ENCODE measurements around the gene PDE11A.
"Not testable (repeated sequence)": the region's sequence is repeated elsewhere in the genome, so short reads cannot be mapped to it uniquely, and the experiment has no call there.

The PDE11A gene

GRCh38 chr2:178008636-178009289 is 63.8 kb downstream of the PDE11A start:
- DNase-seq (ENCODE audit: low read depth in 2 of 2), result no peak

DNA sequence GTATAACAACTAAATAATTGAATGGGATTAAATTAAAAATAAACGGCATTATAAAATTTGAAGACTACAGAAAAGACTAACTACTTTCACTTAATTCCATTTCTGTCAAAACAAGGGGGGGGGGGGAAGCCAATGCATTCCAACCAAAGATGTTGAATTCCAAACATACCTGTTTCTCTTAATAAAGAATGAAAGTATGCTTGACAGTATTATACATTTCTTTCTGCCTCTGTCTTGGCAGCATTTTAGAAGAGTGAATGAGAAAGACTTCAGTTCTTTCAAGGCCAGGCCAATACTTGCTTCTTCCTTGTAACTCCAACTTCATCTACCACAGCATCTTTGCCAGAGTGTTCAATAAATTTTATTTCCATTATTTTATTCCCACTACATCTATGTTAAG is 65.9 kb downstream of the PDE11A start:
- no peak for DNase-seq (ENCODE audit: low read depth in 2 of 2)

DNA sequence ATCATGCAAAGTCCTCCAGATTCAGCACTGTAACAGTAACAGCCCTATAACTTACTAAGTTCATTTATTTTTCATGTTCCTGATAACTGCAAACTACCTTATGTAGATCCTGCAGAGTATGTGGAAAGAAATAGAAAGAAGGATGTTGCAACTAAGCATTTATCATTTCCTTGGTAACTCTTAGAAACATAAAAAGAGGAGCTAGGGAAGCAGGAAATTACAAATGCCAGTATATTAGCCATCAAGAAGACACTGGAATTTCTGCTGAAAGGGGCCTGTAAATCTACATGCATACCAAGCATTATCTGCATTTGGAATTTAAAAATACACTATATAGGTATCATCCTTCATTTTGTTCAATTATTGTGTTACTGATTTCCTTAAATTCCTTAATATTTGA is 66.8 kb downstream of the PDE11A start:
- DNase-seq (ENCODE audit: low read depth in 2 of 2), result no peak

DNA sequence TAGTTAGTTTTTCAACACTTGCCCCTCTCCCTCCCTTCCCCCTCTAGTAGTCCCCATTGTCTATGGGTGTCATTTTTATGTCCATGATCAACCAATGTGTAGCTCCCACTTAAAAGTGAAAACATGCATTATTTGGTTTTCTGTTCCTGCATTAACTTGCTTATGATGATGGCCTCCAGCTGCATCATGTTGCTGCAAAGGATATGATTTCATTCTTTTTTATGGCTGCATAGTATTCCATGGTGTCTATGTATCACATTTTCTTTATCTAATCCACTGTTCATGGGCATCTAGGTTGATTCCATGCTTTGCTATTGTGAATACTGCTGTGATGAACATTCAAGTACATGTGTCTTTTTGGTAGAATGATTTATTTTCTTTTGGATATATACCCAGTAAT is 70.5 kb downstream of the PDE11A start:
- DNase-seq (ENCODE audit: low read depth in 2 of 2), result no peak

DNA sequence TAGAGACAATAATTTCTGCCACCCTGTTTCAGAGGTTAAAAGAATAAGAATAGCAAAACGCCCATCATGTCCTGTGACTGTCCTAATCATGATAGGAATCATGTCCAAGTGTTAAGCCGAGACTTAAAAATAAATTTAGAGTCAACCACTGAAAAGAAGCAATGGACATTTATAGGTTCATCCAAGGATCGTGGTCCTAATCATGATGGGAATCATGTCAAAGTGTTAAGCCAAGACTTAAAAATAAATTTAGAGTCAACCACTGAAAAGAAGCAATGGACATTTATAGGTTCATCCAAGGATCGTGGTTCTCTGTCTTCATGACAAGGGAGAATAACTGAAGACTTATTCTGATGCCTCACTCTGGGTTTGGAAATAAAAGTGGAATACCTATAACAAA is 73.6 kb downstream of the PDE11A start:
- no peak for DNase-seq (ENCODE audit: low read depth in 2 of 2)

- no peak for DNase-seq (ENCODE audit: low read depth in 2 of 2)
Measured at GRCh38 chr2:177998006-177998405, 74.6 kb downstream of the PDE11A start.

- DNase-seq (ENCODE audit: low read depth in 2 of 2), result no peak
Measured at GRCh38 chr2:177992992-177993391, 79.6 kb downstream of the PDE11A start.

GRCh38 chr2:177989029-177989885 is 83.3 kb downstream of the PDE11A start:
- DNase-seq (ENCODE audit: low read depth in 2 of 2), result no peak

GRCh38 chr2:177984749-177985148 is 87.8 kb downstream of the PDE11A start:
- no peak for DNase-seq (ENCODE audit: low read depth in 2 of 2)

DNA sequence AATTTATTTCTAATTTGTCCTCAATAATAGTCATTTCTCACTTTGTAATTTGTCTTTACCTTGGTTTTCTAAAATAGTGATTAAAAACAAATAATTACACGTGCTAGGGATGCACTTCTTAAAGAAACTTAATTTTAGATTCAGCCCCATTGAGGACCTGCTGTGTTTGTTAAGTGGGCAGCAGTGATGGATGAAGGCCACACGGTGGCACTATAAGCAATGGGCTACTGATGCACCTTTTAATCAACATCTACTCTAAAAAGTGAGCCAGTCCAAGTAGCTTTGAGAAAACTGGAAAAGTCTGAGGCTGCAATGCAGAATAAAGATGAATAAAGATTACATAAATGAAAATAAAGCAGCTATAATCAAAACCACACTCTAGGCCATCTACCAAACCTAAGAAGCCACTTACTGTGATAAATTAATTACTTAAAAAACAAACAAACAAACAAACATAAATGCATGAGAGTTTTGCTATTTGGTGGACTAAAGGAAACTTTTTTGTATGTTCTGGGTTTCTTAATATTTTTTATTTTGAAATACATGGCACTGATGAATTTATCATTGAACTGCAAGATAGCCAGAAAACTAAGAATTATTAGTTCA is 89.3 kb downstream of the PDE11A start:
- DNase-seq (ENCODE audit: low read depth in 2 of 2), result no peak

GRCh38 chr2:177972782-177973181 is 99.8 kb downstream of the PDE11A start:
- DNase-seq (ENCODE audit: low read depth in 2 of 2), result no peak

GRCh38 chr2:177972123-177972522 is 100.5 kb downstream of the PDE11A start:
- DNase-seq (ENCODE audit: low read depth in 2 of 2), result no peak

DNA sequence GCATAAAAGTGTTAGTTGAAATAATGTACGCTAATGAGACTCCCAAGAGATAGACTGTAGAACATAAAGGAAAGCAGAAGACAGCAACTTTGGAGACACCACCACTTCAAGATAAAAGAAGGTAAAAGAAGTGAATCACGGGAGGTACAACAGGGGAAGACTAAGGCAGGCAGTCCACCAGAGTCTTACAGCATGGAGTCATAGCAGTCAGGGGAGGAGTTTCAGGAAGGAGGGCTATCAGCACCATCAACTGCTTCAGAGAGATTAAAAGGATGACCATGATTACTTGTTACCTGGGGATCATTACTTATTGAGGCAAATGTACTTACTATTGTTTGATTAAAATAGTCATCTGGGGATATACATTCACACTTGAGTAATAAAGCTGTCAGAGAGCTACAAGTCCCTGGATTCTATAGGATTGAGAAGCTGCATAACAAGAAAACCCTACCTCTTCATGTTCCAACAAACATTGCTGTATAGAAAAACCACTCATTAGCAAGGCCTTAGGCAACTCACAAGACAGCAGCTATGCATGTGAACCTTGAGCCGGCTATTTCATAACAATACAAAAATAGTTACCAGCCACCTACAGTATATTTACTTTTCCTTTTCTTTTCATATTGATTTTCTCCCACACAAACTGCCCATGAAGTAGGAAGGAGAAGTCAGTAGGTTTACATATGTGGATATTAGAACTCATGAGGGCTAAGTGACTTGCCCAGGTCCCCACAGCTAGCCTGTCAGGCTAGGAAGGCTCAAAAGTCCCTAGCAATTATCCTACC is 101.7 kb downstream of the PDE11A start:
- DNase-seq (ENCODE audit: low read depth in 2 of 2), result no peak

DNA sequence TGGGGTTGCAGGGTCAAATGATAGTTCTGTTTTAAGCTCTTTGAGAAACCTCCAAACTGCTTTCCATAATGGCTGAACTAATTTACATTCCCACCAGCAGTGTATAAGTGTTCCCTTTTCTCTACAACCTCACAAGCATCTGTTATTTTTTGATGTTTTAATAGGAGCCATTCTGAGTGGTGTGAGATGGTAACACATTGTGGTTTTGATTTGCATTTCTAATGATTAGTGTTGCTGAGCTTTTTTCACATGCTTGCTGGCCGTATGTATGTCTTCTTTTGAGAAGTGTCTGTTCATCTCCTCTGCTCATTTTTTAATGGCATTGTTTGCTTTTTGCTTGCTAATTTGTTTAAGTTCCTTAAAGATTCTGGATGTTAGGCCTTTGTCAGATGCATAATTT is 107.7 kb downstream of the PDE11A start:
- DNase-seq (ENCODE audit: low read depth in 2 of 2), result no peak

DNA sequence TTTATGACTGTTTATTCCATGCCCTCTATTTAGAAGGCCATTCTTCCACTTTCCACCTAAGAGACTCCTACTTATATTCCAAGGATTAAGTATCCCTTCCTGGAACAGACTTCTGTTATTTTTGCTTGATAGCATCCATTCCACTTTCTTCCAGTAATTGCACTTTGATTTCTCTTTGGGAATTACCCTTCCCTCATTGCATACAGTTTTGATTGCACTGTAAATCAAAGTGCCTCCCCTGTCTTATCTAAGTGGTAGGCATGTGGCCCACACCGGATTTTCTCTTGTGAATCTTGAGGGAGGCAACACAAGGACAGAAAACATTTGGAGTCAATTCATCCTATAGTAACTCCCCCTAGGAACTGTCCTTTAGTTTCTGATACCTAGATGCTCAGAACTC is 120.4 kb downstream of the PDE11A start:
- no peak for DNase-seq (ENCODE audit: low read depth in 2 of 2)

GRCh38 chr2:177947598-177947997 is 125.0 kb downstream of the PDE11A start:
- not testable (repeated sequence) for DNase-seq (ENCODE audit: low read depth in 2 of 2)

DNA sequence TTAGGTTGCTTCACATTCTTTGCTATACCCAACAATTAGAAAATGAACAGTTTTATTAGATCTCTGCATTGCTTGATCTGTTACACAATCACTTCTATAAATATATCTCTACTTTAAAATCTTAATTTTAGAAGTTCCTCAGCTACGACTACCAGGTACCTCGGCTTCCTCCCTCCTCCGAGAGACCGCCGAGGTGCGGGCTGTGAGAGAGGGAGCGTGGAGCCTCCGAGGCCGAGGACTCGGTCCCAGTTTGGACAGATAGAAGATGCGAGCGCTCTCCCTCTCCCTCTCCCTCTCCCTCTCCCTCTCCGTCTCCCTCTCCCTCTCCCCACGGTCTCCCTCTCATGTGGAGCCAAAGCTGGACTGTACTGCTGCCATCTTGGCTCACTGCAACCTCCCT is 128.0 kb downstream of the PDE11A start:
- not testable (repeated sequence) for DNase-seq (ENCODE audit: low read depth in 2 of 2)

GRCh38 chr2:177942731-177943130 is 129.8 kb downstream of the PDE11A start:
- no peak for DNase-seq (ENCODE audit: low read depth in 2 of 2)

DNA sequence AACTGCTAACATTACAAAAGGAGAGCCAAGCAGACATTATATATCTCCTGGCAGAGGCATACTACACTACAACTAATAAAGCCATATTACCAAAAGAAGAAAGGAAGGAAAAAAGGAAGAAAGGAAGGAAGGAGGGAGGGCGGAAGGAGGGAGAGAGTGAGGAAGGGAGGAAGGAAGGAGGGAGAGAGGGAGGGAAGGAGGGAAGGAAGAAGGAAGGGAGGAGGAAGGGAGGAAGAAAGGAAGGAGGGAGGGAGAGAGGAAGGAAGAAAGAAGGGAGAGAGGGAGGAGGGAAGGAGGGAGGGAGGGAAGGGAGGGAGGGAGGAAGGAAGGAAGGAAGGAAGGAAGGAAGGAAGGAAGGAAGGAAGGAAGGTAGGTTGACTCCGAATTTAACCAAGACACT is 133.4 kb downstream of the PDE11A start:
- DNase-seq (ENCODE audit: low read depth in 2 of 2), result no peak

DNA sequence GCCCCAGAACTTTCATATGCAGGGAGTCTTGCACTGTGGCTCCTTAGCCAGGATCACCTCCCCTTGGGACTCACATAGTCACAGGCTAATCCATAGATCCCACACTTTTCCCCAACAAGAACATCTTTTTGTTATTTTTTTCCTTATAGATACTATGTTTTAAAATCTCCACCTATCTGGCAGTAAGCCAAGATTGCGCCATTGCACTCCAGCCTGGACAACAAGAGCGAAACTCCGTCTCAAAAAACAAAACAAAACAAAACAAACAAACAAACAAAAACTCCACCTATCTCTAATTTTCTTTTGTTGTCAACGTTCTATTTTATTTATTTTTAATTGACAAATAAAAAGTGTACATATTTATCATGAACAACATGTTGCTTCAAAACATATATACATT is 141.7 kb downstream of the PDE11A start:
- DNase-seq (ENCODE audit: low read depth in 2 of 2), result no peak

DNA sequence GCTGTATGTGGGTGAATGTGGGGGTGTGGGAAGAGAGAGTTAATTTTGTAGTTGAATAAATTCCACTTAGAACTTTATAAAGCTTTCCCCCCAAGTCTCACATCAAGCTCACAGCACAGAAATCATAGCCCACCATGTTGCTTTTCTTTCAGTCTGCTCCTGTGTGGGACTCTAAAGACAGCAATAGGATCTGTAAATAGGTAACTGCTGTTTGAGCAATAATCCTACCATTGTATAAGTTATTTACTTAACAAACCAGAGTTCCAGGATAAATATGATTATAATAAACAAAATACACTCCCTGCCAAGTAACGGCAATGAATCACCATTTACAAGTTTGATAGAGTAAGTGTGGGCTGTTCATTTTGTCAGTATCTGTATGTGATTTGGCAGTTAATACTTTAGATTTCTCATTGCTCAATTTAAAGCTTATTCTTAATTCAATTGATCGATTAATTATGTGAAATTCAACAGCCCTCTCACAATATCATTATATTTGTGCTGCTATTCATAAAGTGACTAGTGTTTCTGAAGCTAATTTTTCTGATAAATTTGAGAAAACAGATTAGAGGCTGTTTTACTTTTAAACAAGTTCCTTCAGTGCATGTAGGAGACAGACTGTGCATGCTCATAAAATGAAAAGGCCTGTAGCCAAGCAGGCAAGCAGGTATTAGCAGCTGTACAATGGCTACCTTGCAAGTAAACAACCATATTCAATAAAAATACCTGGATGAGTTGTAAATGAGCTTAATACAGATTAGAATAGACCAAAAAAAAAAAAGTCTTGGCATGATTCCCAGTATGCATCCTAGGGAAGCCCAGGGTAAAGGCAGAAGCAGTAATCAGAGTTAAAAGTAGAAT is 142.7 kb downstream of the PDE11A start:
- no peak for DNase-seq (ENCODE audit: low read depth in 2 of 2)
